Breast epithelium (tissue), 3 donors: Measurements from ENCODE around the gene MAD1L1.
"Not testable (repeated sequence)": the region's sequence is repeated elsewhere in the genome, so short reads cannot be mapped to it uniquely, and the experiment has no call there.

Experiments
- CTCF ChIP-seq, 3 donors: fragments of 450-650 bp; IDR thresholded peaks; one replicate each; pipeline ENCODE4 v1.5.1; 2016 to 2017; ENCODE audit warnings: antibody characterized with exemption in 3 of 3, mild to moderate bottlenecking in 3 of 3, moderate library complexity in 3 of 3
- POLR2A ChIP-seq: fragments of 450-650 bp; IDR thresholded peaks from one replicate; pipeline ENCODE4 v1.6.1; 2016; ENCODE audit warnings: antibody characterized with exemption, mild to moderate bottlenecking, moderate library complexity
- POLR2AphosphoS5 ChIP-seq, 3 donors: sonication (generic); formaldehyde crosslinking; IDR thresholded peaks; one replicate each; pipeline ENCODE4 v1.6.1; 2017; ENCODE audit warnings: antibody characterized with exemption in 3 of 3

GRCh38 chr7:1827521-1827981, 405.2 kb downstream of the MAD1L1 start:
- not testable (repeated sequence) for TF ChIP-seq POLR2A; CTCF (IDR thresholded peaks at IDR 0.05); POLR2AphosphoS5 (IDR thresholded peaks at IDR 0.05)
